DND-41 (cell line): ENCODE data around the gene RABGAP1L.

Source experiments
- CTCF ChIP-seq: IDR thresholded peaks from 2 replicates; pipeline ENCODE4 v1.5.1; 2012; ENCODE audit warnings: borderline replicate concordance, low read length, moderate library complexity, mild to moderate bottlenecking; ENCODE audit not compliant: poor library complexity, severe bottlenecking; ENCODE audit errors: extremely low read depth
- EZH2 ChIP-seq: IDR thresholded peaks from 3 replicates; pipeline ENCODE4 v1.6.1; 2012; ENCODE audit warnings: borderline replicate concordance, low read depth, mild to moderate bottlenecking, moderate library complexity, low read length, inconsistent platforms; ENCODE audit not compliant: severe bottlenecking

GRCh38 chr1:174161813-174162212 lies 2.5 kb downstream of the RABGAP1L start:
- no peak for TF ChIP-seq CTCF
- TF ChIP-seq EZH2 = no peak
